Prostate gland (tissue), 2 donors: Measurements from ENCODE around the gene SYT2. TPM values are rescaled to one million over a fixed set of nuclear protein-coding genes. Genes with fewer than 3 reads are reported as not detected.
"Not testable (repeated sequence)": the region's sequence is repeated elsewhere in the genome, so short reads cannot be mapped to it uniquely, and the experiment has no call there.

ENCODE experiments used
- DNase-seq: peaks from one replicate; pipeline ENCODE4 v3.0.0-alpha.2; 2019; ENCODE audit warnings: low spot score
- H3K27ac ChIP-seq, 2 donors: fragments of 200-600 bp; sonication (generic); 2 replicates each; pipeline ENCODE4 v1.5.1; 2017 to 2019
- H3K27me3 ChIP-seq: fragments of 200-600 bp; sonication (generic); replicated peaks from 2 replicates; pipeline ENCODE4 v1.5.1; 2019; ENCODE audit not compliant: insufficient read depth
- H3K36me3 ChIP-seq, 2 donors: fragments of 200-600 bp; sonication (generic); 1 replicate in 1 of 2; 2 replicates in 1 of 2; pipeline versions ENCODE4 v1.5.1 to v1.8.1; 2017 to 2019
- H3K4me1 ChIP-seq: fragments of 200-600 bp; sonication (generic); replicated peaks from 2 replicates; pipeline ENCODE4 v1.5.1; 2019
- H3K4me3 ChIP-seq, 2 donors: fragments of 200-600 bp; sonication (generic); 2 replicates each; pipeline ENCODE4 v1.5.1; 2017 to 2019
- H3K9me3 ChIP-seq: fragments of 200-600 bp; sonication (generic); 2 replicates; pipeline ENCODE4 v1.5.1; 2017
- CTCF ChIP-seq, 4 experiments: fragments of 200-600 bp in 2 of 4; fragments of 450-650 bp in 2 of 4; sonication (generic) in 2 of 4; IDR thresholded peaks; 1 replicate in 3 of 4; 2 replicates in 1 of 4; pipeline ENCODE4 v1.5.1; 2016 to 2019; ENCODE audit warnings: antibody characterized with exemption in 4 of 4, mild to moderate bottlenecking in 2 of 4, moderate library complexity in 2 of 4
- POLR2A ChIP-seq: fragments of 450-650 bp; IDR thresholded peaks from one replicate; pipeline ENCODE4 v1.6.1; 2016; ENCODE audit warnings: antibody characterized with exemption, mild to moderate bottlenecking
- POLR2AphosphoS5 ChIP-seq: sonication (generic); formaldehyde crosslinking; IDR thresholded peaks from one replicate; pipeline ENCODE4 v1.6.1; 2017; ENCODE audit warnings: antibody characterized with exemption
- WGBS: methylation state at CpG from one replicate; pipeline ENCODE4 v1.1.5; 2018; 5-methylcytosine and 5-hydroxymethylcytosine counted together
- intact Hi-C: fragments of 100-400 bp; cut with DNase I; formaldehyde crosslinking; loops from one replicate; pipeline ENCODE4 v1.14.2; 2022
- total RNA-seq, 2 donors: library from RNA; depleted of rRNA; stranded (reverse); fragments of >200 nt; gene quantifications; one replicate each; pipeline ENCODE4 v1.1.0, GENCODE V29; 2016

Gene SYT2
- total RNA-seq, 2 donors from 2014 or later: 0.09 to 7.1 TPM

- Histone ChIP-seq H3K4me1 (no peaks in the 10 kb centered on the region), H3K9me3 (no peaks in the 10 kb centered on the region), H3K27me3 (no peaks in the 10 kb centered on the region), H3K27ac (peak overlapping the region; percentile 4 to 37), H3K36me3 (peaks cover 0 to 5% of the 10 kb centered on the region in 2 donors), H3K4me3 (no peak overlapping the region)
- TF ChIP-seq CTCF (IDR thresholded peaks at IDR 0.05): no peak
- TF ChIP-seq POLR2AphosphoS5: no peak
- TF ChIP-seq POLR2A: no peak
- DNase-seq: no peak
- intact Hi-C loops: no loop called here
- WGBS: 89% methylated on average over 8 of the region's 8 CpGs
Observed at GRCh38 chr1:202584707-202585589, 125.3 kb downstream of the SYT2 start.

- H3K36me3 ChIP-seq, H3K4me1 ChIP-seq, H3K9me3 ChIP-seq, intact Hi-C loops, H3K4me3 ChIP-seq, H3K27ac ChIP-seq, H3K27me3 ChIP-seq, DNase-seq: not testable (repeated sequence)
- 93% methylated on average over 5 of the region's 5 CpGs for WGBS
Observed at GRCh38 chr1:202582350-202582749, 127.9 kb downstream of the SYT2 start.

DNA sequence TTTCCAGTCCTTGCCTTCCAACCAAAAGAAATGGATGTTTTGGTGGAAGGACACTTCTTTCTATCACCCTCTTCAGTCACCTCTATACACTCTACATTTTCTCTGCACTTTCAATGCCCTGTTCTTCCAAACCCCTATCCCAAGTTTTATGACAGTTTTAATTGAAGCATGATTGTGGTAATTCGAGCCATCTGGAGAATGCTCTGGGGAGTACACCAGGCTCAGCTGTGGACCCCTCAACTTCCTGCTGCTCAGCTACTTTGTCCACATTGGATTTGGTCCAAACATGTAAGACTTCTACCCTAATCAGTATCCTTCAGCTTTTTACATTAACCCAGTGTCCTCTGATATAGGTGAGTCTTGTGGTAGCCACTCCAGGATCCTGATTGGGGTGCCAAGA, 129.6 kb downstream of the SYT2 start:
- 46% methylated on average over 1 of the region's 1 CpG for WGBS
- Histone ChIP-seq H3K4me1 (no peaks in the 10 kb centered on the region), H3K9me3 (no peaks in the 10 kb centered on the region), H3K27me3 (no peaks in the 10 kb centered on the region), H3K4me3 (no peak overlapping the region), H3K36me3 (peaks cover 0 to 5% of the 10 kb centered on the region in 2 donors), H3K27ac (peak overlapping the region; percentile 23 to 55)
- intact Hi-C loops: no loop called here
- TF ChIP-seq CTCF (IDR thresholded peaks at IDR 0.05) (no peak), POLR2AphosphoS5 (no peak), POLR2A (no peak)
- DNase-seq: no peak

- Histone ChIP-seq H3K4me3 (no peak overlapping the region), H3K27me3 (no peaks in the 10 kb centered on the region), H3K9me3 (no peaks in the 10 kb centered on the region), H3K36me3 (peaks cover 0 to 5% of the 10 kb centered on the region in 2 donors), H3K4me1 (no peaks in the 10 kb centered on the region), H3K27ac (peak overlapping the region; percentile 23 to 55)
- no peak for DNase-seq
- intact Hi-C loops: loop anchor here (5.0 kb wide), 1 partner anchor 73 kb away; no protein-coding TSS in a partner anchor
- TF ChIP-seq POLR2AphosphoS5 (no peak), CTCF (IDR thresholded peaks at IDR 0.05) (no peak), POLR2A (no peak)
- WGBS: 63% methylated on average over 2 of the region's 2 CpGs
Observed at GRCh38 chr1:202579806-202580205, 130.4 kb downstream of the SYT2 start.

DNA sequence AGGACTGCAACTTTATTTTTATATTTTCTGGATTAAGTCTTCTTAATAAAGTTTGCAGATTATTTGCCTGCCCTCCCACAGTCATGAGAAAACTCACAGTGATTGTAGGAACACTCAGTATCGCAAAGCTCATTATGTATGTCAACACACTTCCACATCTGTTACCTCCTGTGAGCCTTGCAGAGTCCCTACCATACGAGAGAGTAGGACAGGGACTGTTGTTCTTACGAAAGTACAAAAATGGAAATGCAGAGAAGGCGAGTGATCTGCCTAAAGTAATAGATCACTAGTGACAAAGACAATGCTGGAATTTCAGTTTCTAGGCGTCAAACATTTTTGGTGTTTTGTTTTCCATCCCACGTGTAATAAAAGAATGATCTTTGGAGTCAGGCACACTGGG, 131.7 kb downstream of the SYT2 start:
- H3K36me3 ChIP-seq: peaks cover 0 to 5% of the 10 kb centered on the region in 2 donors
- H3K27me3 ChIP-seq: no peaks in the 10 kb centered on the region
- no peaks in the 10 kb centered on the region for H3K9me3 ChIP-seq
- no peak overlapping the region for H3K4me3 ChIP-seq
- WGBS: 45% methylated on average over 6 of the region's 6 CpGs
- no peak for DNase-seq
- H3K27ac ChIP-seq: peak overlapping the region; percentile 52 to 55
- H3K4me1 ChIP-seq: no peaks in the 10 kb centered on the region
- TF ChIP-seq CTCF (IDR thresholded peaks at IDR 0.05): no peak
- TF ChIP-seq POLR2AphosphoS5: no peak
- TF ChIP-seq POLR2A: no peak
- intact Hi-C loops: loop anchor here (5.0 kb wide), 1 partner anchor 71 kb away; no protein-coding TSS in a partner anchor
